Measurements from ENCODE around the gene TRPV6. TPM values are rescaled to one million over a fixed set of nuclear protein-coding genes. Genes with fewer than 3 reads are reported as not detected.

Gene TRPV6
- total RNA-seq, 1 donor from 2014 or later, result not detected

DNA sequence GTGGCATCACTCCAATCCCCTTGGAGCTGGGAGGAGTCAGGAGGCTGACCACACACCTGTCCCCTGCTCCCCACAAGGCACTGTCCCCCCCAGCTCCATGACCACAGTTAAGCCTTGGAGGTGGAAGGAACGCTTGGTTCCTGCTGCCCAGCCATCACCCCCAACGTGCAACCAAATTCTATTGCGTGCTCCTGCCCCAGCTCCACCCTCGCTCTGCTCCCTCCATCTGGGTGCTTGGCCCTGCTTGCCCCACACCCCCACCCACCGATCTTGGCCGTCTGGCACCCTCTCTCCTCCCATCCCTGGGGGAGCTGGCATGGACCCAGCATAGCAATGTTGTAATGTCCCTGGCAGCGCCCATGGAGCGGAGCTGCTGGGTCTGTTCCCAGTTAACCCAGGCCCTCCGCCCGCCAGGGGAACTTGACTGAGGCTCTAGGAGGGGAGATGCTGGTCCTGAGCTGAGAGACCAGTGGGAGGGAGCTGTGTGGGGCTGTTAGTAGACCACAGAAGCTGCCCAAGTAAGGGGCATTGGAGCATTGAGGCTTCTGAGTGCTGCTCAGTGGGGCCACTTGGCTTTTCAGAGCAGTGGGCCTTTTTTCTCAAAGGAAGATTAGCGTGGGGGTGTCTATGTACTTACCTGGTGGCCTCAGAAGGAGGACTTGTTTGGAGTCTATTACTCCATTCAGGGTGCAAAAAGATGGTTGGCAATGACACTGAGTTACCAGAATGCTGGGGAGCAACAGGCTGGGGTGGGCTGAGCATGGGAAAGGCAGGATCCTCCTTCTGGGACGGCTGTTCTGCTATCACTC, 29.6 kb downstream of the TRPV6 start:
- intact Hi-C loops (cut with micrococcal nuclease), result loop anchor here (1.0 kb wide), 2 partner anchors 24 to 524 kb away; no protein-coding TSS in a partner anchor

DNA sequence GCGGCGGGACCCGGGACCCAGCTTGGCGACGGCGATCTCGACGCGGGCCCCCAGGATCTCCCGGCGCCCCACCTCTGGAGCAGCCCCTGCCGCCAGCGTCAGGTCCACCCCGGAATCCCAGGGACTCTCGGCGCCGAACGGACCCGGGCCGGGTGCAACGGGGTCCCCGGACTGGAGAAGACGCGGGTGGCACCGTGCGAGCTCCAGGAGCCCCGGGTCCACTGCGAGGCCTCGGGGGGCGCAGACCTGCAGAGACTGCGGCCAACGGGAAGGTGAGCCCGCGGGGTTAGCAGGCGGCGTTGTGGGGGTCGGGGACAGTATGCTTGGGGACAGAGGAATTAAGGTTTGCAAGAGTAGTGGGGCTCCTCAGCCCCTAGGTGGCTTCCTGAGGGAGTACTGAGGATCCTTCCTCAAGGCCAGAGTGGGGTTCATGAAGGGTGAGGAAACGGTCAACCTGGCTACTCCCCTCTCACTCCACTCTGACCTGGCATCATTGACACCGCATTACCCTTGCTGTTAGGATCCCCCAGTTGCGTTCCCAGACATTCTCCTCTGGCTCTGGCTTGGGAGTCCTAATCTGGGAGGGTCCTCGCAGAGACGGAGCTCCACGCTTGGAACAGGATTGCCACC, 30.3 kb downstream of the TRPV6 start:
- intact Hi-C loops (cut with micrococcal nuclease), result loop anchor here (1.0 kb wide), 2 partner anchors 25 to 525 kb away; no protein-coding TSS in a partner anchor

- intact Hi-C loops (cut with micrococcal nuclease), result loop anchor here (1.0 to 5.0 kb wide), 10 partner anchors 26 to 552 kb away; no protein-coding TSS in a partner anchor
These were observed 31.0 kb downstream of the TRPV6 start, which contains the start of gene EPHB6 for GRCh38 chr7:142854372-142855113. Gene EPHB6, plus strand, starts transcription at chr7:142855076. Its CDS starts 8,152 bp downstream, at chr7:142863228.

DNA sequence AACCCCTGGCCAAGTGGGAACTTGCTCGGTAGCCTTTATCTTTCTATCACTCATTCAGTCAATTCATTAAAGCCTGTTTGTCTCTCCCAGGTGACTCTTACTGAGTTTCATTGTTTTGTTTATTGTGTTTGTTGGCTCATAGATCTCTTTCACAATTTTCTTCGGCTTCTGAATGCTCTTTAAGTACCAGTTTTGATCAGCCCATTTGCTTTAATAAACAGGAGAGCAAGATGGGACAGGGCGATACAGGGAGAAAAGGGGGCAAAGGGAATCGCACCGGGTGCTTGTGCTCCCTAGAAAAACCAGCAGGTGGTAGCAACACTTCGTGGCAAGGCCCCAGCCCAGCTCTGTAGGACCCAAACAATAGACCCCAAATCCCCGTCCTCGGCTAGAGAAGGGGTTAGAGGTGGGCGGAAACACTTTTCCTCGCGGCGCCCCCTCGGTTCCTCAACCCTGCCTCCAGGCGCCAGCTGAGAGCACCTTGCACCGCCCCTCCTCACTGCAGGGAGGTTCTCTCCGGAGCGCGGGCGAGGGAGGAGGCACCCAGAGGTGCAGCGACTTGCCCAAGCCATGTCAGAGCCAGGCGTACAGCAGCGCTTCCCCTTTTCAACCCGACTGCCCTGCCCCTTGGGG, 31.7 kb downstream of the TRPV6 start:
- intact Hi-C loops (cut with micrococcal nuclease), result loop anchor here (1.0 to 5.0 kb wide), 9 partner anchors 43 to 552 kb away; no protein-coding TSS in a partner anchor

DNA sequence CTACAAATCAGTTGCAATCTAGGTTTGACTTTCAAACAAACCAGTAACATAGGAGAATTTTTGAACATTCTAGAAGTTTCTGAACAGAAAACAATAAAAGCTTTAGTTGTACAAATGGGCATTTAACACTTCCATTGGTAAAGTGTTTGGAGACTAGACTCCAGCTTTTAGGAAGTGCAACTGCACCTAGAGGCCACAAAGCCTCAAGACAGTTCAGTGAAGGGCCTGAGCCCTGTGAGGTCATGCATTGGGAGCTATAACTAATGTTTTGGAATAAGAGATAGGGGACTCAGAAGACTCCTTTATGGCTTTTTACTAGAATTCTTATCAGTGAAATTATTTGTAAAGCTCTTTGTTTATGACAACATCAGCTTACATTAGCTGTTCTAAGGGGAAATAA, 33.6 kb downstream of the TRPV6 start:
- intact Hi-C loops (cut with micrococcal nuclease), result loop anchor here (5.0 kb wide), 1 partner anchor 550 kb away; no protein-coding TSS in a partner anchor

DNA sequence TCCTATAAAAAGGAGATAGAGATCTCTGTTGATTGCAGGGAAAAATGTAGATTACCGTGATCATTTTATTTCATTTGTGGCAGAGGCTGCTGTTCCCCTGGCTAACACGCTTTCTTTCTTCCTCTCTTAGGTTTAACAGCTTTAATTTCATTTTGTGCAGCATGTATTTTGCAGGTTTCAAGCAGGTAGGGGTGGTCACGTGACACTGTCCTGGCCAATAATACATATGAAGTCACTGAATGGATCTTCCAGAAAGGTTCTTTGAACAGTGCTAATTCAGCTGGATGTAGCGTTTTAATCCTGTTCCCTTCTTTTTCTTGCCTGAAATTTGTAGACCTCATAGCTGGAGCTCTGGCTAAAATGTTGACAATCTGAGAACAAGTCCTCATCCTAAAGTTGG, 34.3 kb downstream of the TRPV6 start:
- intact Hi-C loops (cut with micrococcal nuclease), result loop anchor here (5.0 kb wide), 1 partner anchor 549 kb away; no protein-coding TSS in a partner anchor

GRCh38 chr7:142847353-142847752, 38.2 kb downstream of the TRPV6 start:
- intact Hi-C loops (cut with micrococcal nuclease), result no loop called here

DNA sequence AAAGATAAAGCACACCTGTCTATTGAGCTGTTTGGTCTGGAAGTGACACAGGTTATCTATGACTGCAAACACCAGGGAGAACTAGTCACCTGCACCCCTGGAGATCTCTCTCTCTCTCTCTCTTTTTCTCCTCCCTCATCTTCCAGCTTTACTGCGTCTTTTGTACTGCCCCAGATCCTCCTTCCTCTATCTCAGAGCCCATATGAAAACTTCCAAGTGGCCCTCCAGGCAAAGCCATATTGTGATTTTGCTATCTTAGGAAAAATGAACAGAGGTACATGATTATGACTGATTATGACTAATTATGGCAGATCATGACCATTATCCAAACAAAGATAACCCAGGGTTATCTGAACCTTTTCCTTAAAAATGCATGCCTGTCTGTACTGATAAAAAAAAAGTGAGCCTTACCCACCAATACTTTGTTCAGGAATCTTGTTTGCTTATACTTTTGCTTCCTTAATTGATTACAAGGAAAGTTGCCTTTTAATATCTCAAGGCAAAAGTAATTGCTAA, 43.2 kb downstream of the TRPV6 start:
- intact Hi-C loops (cut with micrococcal nuclease), result no loop called here

DNA sequence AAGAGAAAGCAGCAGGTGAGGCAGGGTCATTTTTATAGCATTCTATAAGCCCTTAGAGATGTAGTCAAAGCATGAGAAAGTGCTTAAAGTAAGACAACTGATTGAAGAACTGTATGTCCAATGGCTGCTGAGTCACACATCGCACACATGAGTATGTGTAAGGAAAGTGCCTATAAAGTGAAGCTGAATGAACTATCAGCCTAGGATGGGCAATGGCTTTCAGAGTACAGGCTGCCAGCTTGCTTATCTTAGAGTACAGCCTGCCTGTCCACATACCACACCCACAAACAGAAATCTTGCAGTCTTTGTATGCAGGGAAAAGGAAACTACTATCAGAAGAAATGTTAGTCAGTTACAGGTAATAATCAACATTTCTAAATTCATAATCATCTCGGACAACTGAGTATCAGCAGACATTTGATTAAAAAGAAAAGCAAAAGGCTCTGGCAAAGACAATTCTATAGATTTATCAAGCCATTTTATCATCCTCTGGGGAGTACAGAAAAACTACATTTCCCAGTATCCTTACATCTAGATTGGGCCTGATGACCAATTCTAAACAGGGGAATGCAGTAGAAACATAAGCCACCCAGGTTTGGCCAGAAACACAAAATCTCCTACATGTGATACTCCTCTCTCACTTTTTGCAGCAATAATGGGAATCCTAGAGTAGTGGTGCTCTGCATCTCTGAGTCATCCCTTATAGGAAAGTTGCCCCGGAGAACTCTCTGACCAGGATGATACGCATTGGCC, 46.9 kb downstream of the TRPV6 start:
- intact Hi-C loops (cut with micrococcal nuclease), result no loop called here

DNA sequence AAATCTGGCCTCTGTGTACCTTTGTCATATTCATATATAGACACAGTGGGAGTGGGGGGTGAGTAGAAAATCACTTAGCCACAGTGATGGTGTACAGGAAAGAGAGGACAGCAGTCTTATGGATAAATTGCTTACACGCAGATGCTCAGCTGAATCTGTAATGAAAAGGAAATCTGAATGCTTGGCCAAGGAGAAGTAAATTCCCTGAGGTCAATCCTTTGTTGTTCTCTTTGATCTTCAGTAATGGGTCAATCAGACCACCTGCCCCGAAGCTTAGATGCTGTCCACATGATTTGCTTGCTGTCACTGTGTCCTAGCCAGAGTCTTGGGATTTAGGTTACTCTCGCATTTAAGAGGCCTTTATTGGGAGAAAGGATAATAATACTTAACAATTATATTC, 49.1 kb downstream of the TRPV6 start:
- intact Hi-C loops (cut with micrococcal nuclease), result no loop called here

DNA sequence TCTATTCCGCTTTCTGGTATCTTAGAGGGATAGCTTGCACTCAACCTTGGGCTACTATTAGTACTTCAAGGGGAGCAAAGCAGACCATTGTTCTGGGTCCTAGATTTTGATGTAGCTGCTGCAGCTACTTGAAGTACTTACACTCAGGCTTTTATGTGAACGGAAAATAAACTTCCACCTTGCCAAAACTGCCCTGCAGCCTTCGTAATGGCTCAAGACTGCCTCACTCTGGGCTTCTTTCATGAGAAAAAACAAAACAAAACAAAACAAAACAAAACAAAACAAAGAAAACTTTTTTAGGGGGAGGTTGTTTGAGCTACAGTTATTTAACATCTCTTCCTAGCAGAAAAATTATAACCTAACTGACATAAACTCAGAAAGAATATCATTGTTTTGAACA, 50.1 kb downstream of the TRPV6 start:
- intact Hi-C loops (cut with micrococcal nuclease), result loop anchor here (1.0 kb wide), 1 partner anchor 24 kb away; no protein-coding TSS in a partner anchor

GRCh38 chr7:142833174-142834048, 52.1 kb downstream of the TRPV6 start:
- intact Hi-C loops (cut with micrococcal nuclease), result no loop called here

GRCh38 chr7:142832417-142832816, 53.1 kb downstream of the TRPV6 start:
- intact Hi-C loops (cut with micrococcal nuclease), result no loop called here

DNA sequence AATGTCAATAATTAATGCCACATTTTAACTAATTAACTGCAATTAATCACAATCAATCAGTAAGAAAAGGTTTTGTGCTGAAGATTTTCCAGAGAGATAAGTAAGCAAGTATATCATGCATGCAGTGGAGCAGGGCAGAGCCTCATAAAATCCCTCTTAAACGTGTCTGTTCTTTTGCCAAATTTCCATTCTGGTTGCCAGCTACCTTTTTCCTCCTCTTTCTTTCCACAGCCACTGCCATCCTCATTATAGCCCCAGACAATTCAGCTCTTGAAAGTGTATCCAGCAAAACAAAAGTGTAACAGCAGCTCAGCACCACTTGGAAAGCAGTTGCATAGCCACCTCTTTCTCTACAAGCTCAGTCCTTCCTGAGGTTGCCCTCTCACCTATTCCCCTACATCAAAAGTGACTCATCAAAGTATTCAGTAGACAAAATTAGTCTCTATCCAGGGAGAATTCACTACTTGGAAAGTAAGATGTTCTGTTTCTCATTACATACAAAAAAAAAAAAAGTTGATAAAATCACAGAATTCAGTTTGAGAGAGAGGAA, 57.5 kb downstream of the TRPV6 start:
- intact Hi-C loops (cut with micrococcal nuclease), result no loop called here

- intact Hi-C loops (cut with micrococcal nuclease), result no loop called here
These were observed 62.8 kb downstream of the TRPV6 start for GRCh38 chr7:142822714-142823113.
